GM13976 (cell line): Measurements from ENCODE around the gene VKORC1.

Experiments
- DNase-seq: peaks from one replicate; pipeline ENCODE4 v3.0.0; 2012; ENCODE audit warnings: low spot score
- in situ Hi-C: fragments of 300-500 bp; cut with MboI; formaldehyde crosslinking; loops from one replicate; pipeline ENCODE4 v1.12.0; 2022; ENCODE audit warnings: low sequenced_read_pairs, mixed read lengths, inconsistent platforms; ENCODE audit not compliant: unreplicated experiment
- TF ChIP-seq, protein P1 (sequence below): IDR thresholded peaks from 2 replicates; pipeline ENCODE4 v1.5.1; 2012; ENCODE audit warnings: borderline replicate concordance, mild to moderate bottlenecking; ENCODE audit not compliant: insufficient read depth; ENCODE audit errors: extremely low read depth, missing control alignments, control extremely low read depth

The VKORC1 gene

DNA sequence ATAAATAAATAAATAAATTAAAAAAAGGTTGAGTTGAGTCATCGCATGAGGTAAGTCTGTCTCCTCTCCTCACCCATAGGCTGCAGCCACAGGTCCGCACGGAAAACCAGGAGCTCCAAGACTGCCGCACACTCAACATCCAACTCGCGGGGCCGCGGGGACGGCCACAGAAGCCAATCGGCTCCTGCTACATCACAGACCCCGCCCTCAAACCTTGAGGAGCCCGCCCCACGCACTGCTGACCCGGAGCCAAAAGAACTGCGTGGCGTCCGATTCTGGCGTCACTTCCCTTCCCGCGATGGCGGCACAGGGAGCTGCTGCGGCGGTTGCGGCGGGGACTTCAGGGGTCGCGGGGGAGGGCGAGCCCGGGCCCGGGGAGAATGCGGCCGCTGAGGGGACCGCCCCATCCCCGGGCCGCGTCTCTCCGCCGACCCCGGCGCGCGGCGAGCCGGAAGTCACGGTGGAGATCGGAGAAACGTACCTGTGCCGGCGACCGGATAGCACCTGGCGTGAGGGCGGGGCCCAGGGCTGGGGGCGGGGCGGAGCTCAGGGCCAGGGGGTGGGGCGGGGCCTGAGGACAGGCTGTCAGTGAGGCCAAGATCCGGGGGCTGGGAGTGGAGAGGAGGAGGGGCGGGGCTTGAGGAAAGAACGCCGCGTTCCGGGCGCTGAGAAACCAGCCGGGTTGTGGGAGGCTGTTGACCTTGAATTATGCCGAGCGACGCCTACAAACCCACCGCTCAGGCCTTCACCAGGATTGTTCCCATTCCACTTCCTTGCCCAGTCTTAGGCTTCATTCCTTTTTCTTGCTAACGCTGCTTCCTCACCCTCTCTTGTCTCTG, 23.0 kb upstream of the VKORC1 start, which contains the start of gene KAT8:
TSS of gene KAT8 (plus strand) at position 281 of the 839 bp plus-strand sequence. CDS start at position 299, 18 bp downstream.
- peak; percentile 99 for DNase-seq
- in situ Hi-C loops, result no loop called here
- TF ChIP-seq, protein P1, sequence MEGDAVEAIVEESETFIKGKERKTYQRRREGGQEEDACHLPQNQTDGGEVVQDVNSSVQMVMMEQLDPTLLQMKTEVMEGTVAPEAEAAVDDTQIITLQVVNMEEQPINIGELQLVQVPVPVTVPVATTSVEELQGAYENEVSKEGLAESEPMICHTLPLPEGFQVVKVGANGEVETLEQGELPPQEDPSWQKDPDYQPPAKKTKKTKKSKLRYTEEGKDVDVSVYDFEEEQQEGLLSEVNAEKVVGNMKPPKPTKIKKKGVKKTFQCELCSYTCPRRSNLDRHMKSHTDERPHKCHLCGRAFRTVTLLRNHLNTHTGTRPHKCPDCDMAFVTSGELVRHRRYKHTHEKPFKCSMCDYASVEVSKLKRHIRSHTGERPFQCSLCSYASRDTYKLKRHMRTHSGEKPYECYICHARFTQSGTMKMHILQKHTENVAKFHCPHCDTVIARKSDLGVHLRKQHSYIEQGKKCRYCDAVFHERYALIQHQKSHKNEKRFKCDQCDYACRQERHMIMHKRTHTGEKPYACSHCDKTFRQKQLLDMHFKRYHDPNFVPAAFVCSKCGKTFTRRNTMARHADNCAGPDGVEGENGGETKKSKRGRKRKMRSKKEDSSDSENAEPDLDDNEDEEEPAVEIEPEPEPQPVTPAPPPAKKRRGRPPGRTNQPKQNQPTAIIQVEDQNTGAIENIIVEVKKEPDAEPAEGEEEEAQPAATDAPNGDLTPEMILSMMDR, result no peak

DNA sequence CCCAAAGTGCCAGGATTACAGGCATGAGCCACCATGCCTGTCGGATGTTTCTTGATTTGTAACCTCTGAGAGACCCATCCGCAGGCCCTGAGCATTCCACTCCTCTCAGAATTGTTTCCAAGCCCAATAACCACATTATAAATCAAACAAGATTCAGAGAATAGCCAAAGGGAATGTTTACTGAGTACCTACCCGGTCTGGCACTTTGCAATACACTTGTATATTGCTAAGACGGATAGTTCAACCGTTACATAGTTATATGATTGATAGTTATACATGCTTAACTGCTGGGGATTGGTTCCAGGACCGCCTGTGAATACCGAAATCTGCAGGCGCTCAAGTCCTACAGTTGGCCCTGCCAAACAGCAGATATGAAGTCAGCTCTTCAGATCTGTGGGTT, 19.9 kb upstream of the VKORC1 start:
- TF ChIP-seq, protein P1, result no peak
- no peak for DNase-seq
- in situ Hi-C loops, result no loop called here

DNA sequence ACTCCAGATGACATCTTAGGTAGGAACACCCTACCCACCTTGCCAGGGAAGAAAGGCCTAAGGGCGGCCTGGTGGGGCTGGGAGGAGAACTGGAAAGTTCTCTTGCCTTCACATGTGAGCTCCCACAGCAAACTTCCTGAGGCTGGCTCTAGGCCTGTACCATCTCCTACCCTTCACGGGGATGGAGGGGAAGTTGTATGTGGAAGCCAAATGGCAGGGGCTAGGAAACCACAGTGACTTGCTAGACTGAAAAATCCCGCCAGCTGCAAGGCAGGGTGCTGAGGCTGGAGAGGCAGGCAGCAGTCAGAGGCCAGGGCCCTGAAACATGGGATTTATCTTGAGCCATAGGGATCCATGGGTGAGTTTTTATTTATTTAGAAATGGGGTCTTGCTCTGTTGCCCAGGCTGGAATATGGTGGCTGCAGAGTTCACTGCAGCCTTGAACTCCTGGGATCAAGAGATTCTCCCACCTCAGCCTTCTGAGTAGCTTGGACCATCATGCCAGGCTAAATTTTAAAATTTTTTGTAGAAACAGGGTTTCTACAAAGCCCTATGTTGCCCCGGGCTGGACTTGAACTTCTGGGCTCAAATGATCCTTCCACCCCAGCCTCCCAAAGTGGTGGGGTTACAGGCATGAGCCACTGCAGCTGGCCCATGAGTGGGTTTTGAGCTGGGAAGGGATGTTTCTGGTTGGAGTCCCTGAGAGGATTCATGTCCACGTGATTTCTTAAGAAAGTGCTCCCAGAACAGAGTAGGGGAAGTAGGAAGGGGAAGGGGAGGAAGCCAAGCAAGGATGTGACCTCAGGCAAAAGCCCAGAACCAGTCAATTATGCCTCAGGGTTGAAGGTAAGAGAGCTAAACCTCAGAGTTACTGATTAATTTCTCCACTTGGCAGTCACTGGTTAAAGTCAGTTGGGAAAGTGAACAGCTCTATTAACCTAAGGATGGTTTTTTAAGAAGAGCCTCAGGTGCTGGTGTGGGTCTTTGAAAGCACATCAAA, 18.8 kb upstream of the VKORC1 start:
- in situ Hi-C loops, result no loop called here
- DNase-seq, result no peak

DNA sequence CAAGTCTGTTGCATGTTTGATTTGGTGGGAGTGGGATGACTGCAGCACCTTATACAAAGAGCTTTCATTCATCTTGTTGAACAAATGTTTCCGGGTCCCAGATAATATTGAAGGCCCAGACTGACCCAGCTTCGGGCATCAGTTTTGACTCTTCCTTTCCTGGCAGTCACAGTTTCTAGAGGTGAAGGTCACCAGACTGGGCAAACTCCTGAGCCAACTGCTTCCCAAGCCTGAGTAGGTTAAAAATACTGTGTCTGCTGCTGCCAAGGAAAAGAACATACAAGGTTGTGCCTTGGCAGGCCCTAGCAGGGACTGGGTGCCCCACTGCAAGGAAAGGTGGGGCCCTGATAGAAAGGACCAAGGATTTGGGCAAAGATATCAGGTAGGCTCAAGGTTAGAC, 18.1 kb upstream of the VKORC1 start:
- in situ Hi-C loops, result no loop called here
- TF ChIP-seq, protein P1, result no peak
- DNase-seq, result no peak

More for the DNA sequence above, 18.8 kb upstream of the VKORC1 start:
- TF ChIP-seq, protein P1, result no peak

DNA sequence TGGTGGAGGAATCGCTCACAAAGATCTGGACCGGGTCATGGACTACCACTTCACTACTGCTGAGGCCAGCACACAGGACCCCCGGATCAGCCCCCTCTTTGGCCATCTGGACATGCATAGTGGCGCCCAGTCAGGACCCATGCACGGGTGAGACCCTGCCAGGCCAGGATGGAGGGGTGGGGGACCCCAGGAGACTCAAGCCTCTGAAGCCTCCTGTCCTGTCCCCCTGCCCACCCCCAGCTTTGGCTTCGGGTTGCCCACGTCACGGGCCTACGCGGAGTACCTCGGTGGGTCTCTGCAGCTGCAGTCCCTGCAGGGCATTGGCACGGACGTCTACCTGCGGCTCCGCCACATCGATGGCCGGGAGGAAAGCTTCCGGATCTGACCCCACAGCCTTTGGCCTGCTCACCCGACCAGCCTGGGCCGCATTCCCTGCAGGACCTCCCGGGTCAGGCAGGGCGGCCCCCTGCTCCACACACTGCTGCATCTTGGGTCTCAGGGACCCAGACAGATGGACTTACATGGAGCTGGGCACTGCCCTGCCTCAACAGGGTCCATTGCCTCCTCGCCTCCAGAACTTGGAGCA, 17.4 kb upstream of the VKORC1 start:
- in situ Hi-C loops, result no loop called here
- TF ChIP-seq, protein P1, result no peak
- DNase-seq, result no peak
